HG03432 (cell line): Measurements from ENCODE around the gene MAGIX.
"Not testable (repeated sequence)": the region's sequence is repeated elsewhere in the genome, so short reads cannot be mapped to it uniquely, and the experiment has no call there.

Source experiments
- ATAC-seq: cut with Tn5 transposase; IDR thresholded peaks from one replicate; pipeline ENCODE4 v1.9.1; 2021; ENCODE audit warnings: mild to moderate bottlenecking, moderate library complexity; ENCODE audit not compliant: unreplicated experiment

MAGIX gene

DNA sequence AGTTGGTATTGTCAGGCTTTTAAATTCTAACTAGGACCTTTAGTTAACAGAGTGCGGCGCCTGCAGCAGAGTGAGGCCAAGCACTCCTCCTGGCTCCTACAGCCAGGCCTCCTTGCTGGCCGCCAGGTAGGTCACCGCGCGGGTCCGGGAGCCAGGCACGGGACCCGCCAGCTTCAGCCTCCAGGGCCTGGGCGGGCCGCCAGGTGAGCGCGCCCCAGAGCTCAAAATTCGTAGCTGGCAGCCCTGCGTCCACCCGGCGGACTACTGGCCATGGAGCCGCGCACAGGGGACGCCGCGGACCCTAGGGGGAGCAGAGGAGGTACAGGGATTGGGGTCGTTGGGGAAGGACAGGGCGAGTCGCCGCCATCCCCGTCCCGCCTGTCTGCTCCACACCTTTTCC, at the start of gene MAGIX:
MAGIX (plus strand) TSS at position 139 of the 400 bp plus-strand sequence; CDS start at position 271, 132 bp downstream.
- no peak for ATAC-seq

DNA sequence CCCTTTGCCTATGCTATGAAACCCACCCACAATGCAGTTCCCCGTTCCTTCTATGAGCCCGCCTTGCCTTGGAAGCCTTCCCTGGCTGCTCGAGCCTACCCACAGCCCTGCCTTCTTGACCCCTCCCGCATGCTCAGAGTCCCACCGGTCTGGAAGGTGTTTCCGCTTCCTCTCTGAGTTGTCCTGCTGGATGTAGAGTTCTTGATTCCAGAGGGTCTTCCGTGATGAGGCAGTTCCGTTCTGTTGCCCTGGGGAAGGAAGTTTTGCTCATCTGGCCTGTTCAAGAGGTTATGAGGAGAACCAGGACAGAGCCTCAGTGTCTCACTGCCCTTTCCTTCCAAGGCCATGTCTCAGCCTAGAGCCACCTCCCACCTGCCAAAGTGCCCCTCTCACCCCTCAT, 46.5 kb upstream of the MAGIX start:
- ATAC-seq, result no peak

DNA sequence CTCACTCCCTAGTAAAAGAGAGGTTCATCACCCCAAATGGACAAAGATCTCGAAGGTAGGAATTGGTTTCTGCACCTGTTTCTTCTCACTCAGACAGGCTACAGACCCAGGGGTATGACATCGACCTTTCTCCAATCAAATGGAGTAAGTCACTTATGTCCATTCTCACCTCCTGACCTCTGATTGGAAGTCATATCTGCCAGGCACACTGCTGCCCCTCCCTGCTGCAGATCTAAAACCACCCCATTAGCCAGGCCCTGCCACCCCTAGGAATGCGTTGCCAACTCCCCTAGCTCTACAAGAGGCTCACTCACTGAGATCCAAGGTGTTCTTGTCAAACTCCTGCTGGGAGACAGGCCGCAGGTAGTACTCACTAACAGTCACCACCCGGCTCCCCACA, 45.8 kb upstream of the MAGIX start:
- no peak for ATAC-seq

DNA sequence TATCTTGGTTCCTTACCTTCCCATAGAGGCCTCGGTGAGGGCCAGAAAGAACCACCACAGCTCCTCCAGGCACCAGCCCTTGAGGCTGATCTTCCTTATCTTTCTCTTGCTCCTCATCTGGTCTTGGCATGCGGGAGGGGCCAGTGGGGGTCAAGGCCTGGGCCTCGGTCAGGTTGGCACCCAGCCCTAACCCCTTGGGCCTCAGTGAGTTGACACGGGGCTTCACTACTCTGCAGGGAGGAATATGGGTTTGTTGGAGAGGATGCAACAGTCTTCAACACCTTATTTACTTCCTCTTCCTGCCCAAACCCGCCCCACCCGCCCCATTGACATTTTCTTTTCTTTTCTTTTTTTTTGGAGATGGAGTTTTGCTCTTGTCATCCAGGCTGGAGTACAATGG, 45.0 kb upstream of the MAGIX start:
- no peak for ATAC-seq

DNA sequence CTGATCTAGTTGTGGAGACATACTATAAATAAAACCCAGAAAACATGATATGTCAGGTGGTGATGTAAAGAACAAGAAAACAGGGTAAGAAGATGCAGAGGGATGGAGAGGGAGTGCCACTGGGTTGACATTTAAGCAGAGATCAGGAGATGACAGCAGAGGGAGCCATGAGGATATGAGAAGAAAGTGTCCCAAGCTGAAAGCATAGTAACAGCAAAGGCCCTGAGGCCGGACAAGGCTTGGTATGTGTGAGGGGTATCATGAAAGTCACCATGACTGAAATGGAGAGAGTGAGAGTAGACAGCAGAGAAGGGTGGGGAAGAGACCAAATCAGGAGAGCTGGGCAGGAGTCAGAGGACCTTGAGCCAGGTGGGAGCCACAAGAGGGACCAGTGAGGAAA, 42.5 kb upstream of the MAGIX start:
- ATAC-seq, result no peak

DNA sequence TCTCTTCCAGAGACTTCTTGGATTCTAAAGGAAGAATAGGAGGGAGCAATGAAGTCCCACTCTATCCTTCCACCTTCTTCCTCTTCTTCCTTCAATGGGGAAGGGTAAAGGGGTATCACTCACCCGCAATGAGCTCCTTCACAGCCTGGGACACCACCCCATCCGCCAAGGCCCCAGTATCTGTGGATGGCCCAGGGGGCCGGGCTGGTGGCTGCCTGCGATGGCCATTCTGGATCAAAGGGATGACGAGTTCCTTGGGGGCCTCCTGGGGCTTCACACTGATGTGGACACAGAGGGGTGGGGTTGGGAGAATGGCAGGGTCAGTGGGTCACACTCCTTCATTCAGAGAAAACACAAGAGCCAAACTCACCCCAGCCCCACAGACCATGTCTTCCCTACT, 40.1 kb upstream of the MAGIX start:
- no peak for ATAC-seq

DNA sequence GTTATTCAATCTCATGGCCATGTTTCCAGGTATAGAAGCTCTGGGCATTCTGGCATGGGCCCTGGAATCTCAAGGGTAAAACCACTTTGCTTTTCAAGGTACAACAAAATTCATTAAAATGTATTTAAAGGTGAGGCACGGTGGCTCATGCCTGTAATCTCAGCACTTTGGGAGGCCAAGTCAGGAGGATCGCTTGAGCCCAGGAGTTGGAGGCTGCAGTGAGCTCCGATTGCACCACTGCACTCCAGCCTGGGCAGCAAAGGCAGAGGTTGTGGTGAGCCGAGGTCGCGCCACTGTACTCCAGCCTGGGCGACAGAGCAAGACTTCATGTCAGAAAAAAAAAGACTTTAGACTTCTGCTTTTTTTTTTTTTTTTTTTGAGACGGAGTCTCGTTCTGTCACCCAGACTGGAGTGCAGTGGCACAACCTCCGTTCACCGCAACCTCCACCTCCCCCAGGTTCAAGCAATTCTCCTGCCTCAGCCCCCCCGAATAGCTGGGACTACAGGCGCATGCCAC, 34.8 kb upstream of the MAGIX start:
- ATAC-seq, result not testable (repeated sequence)

DNA sequence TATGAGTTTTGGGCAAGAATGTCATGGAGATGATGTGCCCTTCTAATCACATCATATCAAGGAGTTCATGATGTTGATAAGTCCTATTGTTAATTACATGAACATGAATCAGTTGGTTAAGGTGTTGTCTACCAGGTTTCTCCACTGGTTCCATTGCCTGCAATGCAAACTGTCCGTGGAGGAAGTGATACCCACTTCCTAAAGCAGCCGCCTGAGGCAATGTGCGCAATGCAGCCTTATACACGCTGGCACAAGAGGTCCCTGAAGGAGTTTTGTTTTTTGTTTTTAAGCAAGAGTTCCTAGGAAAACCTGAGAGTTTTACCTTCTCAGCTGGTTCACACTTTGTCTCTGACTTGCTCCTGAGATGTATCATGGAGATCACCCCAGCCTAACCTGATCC, 33.1 kb upstream of the MAGIX start:
- ATAC-seq, result no peak

DNA sequence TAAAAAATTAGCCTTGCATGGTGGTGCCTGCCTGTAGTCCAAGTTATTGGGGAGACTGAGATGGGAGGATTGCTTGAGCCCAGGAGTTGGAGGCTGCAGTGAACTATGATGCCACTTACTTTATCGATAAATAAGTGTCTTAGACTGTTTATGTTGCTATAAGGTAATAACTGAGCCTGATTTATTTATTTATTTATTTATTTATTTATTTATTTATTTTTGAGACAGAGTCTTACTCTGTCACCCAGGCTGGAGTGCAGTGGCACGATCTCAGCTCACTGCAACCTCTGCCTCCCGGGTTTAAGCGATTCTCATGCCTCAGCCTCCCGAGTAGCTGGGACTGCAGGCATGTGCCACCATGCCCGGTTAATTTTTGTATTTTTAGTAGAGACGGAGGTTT, 30.3 kb upstream of the MAGIX start:
- ATAC-seq, result not testable (repeated sequence)

DNA sequence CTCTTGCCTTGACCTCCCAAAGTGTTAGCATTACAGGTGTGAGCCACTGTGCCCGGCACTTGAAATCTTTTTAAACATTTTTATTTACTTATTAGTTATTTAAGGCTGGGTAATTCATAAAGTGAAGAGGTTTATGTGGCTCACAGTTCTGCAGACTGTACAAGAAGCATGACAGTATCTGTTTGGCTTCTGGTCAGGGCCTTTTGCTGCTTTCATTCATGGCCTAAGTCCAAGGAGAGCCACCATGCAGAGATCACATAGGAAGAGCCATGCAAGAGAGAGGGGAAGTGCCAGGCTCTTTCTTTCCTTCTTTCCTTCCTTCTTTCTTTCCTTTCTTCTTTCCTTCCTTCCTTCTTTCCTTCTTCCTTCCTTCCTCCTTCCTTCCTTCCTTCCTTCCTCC, 28.8 kb upstream of the MAGIX start:
- no peak for ATAC-seq

DNA sequence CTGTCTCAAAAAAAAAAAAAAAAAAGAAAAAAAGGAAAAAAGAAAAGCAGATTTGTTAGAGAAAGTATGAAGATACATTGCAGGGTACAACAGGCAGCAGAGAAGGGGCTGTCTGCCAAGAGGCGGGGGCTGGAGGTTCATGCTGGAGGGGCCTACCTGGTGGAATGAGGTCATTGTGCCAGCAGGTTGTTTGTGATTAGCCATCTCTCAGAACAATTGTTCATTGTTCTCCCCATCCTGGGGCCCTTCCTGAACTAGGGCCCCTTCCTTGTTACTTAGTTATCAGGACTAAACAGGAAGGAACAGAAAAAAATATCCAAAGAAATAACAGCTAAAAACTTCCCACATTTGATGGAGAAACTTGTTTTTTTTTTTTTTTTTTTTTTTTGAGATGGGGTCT, 25.1 kb upstream of the MAGIX start:
- no peak for ATAC-seq

DNA sequence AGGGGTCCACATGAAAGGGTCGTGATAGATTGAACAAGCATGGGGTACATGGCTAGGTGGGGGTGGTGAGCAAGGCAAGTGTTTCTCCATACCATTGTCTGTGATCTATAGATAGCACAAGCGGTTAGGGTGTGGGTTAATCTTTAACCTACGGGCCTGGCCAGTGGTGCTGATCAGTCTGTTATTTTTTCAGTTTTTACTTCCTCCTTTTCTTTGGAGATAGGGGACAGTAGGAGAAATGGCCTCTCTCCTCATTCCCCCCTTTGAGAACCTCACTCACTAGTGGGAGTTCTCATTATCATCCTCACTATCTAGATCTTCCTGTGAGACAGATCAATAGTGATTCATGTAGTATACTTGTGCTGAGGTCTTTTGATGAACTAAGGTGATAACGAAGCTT, 22.8 kb upstream of the MAGIX start:
- ATAC-seq, result no peak

DNA sequence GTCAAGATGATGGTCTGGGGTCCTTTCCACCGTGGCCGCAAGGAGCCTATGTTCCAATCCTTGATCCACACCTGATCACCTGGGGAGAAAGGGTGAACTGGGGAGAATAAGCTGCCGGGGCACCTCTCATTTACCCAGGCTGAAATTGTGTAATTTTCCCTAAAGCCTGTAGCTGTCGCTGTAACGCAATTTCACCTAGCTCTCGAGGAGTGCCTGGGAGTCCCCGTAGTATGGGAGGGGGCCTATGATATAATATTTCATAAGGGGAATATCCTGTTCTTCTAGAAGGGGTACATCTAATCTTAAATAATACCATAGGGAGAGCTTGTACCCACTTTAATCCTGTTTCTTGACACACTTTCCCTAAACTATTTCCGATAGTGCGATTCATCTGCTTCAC, 20.3 kb upstream of the MAGIX start:
- not testable (repeated sequence) for ATAC-seq

DNA sequence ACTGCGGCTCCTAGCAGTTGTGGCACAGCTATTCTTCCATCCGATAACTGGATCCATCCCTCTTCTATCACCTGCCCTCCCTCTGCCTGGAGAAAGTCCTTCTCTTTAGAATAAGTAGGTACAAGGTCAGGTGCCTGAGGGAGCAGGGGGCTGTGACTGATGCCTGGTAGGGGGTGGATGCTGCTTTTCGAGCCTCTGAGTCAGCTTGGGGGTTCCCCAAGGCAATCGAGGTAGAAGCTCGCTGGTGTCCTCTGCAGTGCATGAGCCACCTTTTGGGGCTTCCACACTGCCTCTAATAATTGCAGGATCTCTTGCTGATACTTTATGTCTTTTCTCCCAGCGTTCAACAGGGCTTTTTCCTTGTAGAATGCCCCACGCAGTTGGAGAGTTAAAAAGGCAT, 19.4 kb upstream of the MAGIX start:
- ATAC-seq, result not testable (repeated sequence)

DNA sequence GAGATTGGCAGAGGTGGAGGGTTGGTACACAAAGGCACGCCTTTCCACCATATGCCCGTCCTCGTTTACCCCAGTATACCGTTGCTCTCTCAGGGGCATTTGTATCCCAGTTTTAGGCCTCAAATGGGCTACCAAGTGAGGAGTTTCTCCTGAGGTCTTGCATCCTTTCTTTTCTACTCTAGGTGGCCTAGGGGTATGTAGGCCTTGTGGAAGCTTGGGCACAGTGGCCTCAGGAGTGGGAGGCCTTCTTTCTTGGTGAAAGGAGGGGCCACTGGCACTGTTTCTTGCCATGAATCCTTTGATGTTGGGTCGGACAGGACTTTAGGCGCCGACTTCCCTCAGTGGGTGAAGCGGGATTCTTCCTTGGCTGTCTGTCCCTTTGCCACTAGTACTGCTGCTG, 15.3 kb upstream of the MAGIX start:
- no peak for ATAC-seq

DNA sequence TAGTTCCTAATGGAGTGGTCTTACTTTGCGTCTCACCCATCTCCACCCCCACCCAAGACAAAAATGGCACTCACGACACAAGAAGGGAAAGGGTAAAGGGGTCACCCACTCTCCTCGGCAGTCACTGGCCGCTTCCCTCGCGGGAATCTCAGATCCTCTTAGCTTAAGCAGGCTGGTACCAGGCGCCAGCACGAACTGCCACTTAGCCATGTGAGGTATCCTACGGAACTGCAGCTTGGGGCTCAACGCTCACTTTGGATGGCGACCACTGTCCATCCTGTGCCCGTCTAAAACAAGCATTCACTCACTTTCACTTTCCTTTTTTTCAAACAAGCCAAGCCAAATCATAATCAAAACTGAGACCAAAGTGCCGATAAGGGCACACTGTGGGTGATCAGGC, 14.6 kb upstream of the MAGIX start:
- ATAC-seq, result no peak

DNA sequence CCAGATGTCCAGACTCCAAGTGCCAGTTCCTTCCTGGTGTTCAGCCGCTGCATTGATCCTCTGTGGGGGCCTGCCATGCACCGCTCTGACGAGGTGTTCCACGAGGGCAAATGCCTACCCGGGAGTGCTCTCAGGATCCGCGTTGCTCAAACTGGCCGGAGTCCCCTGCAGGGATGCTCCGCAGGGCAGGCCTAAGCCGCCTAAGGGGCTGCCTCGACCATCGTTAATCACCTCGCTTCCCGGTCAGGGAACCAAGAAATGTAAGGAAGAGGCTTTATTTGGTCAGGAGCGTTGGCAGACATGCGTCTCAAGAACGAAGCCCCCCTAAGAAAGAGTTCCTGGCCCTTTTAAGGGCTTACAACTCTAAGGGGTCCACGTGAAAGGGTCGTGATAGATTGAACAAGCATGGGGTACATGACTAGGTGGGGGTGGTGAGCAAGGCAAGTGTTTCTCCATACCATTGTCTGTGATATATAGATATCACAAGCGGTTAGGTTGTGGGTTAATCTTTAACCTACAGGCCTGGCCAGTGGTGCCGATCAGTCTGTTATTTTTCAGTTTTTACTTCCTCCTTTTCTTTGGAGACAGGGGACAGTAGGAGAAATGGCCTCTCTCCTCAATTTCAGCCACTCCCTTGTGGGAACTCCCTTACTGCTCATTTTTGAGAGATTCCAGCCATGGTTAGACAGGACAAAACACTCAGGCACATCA, 14.0 kb upstream of the MAGIX start:
- not testable (repeated sequence) for ATAC-seq

DNA sequence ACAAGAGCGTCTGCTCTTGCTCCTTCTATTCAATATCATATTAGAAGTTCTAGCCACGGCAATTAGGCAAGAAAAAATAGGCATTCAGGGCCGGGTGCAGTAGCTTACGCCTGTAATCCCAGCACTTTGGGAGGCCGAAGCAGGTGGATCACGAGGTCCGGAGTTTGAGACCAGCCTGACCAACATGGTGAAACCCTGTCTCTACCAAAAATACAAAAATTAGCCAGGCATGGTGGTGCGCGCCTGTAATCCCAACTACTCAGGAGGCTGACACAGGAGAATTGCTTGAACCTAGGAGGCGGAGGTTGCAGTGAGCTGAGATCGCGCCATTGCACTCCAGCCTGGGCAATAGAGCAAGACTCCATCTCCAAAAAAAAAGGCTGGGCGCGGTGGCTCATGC, 13.3 kb upstream of the MAGIX start:
- ATAC-seq, result not testable (repeated sequence)

DNA sequence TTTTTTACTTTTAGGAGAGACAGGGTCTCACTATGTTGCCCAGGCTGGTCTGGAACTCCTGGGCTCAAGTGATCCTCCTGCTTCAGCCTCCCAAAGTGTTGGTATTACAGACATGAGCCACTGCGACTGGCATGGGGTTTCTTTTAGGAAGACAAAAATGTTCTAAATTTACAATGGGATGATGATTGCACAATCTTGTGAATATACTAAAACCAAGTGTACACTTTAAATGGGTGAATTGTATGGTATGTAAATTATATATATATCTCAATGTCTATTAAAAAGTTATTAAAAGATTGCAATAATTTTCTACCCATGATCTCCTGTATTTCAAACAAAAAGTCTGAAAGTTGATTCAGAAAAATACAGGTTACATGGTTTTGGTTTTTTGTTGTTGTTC, 9.1 kb upstream of the MAGIX start:
- no peak for ATAC-seq

DNA sequence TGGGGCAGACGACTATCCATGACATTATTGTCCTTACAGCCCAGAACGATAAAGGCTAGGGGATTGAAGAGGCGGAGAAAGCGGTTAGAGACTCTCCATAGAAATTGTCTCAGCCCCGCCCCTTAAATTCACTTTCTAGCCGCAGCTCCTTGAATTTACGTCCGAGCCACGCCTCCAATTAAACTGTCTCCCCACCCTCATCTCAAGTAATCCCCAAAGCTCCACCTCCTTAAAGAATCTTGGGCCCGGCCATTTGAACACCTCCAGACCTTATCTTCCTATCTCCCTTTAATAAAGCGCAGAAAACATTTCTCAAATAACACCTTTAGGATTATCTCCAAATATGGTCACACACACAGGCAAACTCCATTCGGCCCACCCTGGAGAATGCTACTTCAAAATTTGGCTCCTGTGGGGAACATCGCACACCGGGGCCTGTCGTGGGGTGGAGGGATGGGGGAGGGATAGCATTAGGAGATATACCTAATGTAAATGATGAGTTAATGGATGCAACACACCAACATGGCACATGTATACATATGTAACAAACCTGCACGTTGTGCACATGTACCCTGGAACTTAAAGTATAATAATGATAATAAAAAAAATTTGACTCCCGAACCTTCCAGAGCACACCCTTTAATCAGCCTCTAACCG, 7.2 kb upstream of the MAGIX start:
- ATAC-seq, result peak; percentile 5

DNA sequence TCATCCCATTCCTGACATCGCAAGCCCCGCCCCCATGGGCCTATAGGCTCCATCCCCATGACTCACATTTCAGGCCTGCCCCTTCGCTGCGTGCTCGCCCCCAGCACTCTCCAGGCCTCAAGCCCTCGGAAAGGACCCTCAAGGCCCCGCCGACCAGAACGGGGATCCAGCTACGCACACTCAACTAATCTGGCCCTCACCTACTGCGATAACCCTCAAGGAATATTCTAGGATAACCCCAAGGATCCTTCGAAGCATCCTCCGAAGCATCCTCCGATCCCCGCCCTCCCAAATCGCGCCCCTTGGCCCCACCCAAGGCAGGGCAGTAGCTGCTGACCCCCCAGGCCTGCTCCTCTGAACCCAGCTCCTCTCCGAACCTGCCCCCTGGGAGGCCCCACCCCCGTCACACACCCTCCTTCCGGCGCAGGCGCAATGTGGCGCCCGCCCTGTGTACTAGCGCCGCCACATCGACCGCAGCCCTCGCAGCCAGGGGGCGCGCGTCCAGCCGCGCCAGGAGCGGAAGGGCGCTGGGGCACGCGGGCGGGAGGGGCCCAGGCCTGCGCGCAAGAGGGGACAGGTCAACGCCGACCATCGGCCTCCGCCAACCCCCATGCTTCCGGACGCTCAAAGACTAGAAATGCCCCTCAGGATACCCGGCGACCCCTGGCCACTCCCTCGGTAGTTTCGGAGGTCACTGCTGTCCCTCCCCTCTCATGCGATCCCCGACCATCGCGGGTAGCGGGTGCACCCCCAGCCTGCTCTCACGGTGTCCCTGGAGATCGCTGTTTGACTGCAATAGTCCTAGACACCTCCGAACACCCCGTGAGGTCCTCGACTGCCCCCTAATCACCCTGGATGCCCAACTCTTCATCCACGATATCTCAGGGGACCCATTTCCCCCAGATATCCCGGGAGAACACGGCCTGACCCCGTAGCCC, 6.4 kb upstream of the MAGIX start:
- ATAC-seq, result peak; percentile 96
